ENCODE measurements around the gene GJB5.

Gene GJB5

GRCh38 chr1:34777519-34778321 lies 22.9 kb downstream of the GJB5 start:
- DNase-seq: no peak

GRCh38 chr1:34778381-34778780 lies 23.5 kb downstream of the GJB5 start:
- no peak for DNase-seq

GRCh38 chr1:34779005-34779404 lies 24.2 kb downstream of the GJB5 start:
- no peak for DNase-seq

GRCh38 chr1:34779526-34779925 lies 24.7 kb downstream of the GJB5 start:
- no peak for DNase-seq

- DNase-seq: no peak
These were observed 25.1 kb downstream of the GJB5 start for GRCh38 chr1:34779962-34780361.

GRCh38 chr1:34780528-34780927 lies 25.7 kb downstream of the GJB5 start:
- DNase-seq: no peak

GRCh38 chr1:34781071-34781843 lies 26.4 kb downstream of the GJB5 start, which contains the start of gene GJB3:
TSS of gene GJB3 (plus strand) at chr1:34781214. CDS start at chr1:34784763, 3,549 bp downstream.
- DNase-seq: no peak

- no peak for DNase-seq
These were observed 27.1 kb downstream of the GJB5 start for GRCh38 chr1:34781844-34782391.

- DNase-seq: no peak
These were observed 29.9 kb downstream of the GJB5 start for GRCh38 chr1:34784751-34785221.

- no peak for DNase-seq
These were observed 30.5 kb downstream of the GJB5 start for GRCh38 chr1:34785231-34785874.

- no peak for DNase-seq
These were observed 31.1 kb downstream of the GJB5 start for GRCh38 chr1:34785875-34786470.

- peak; percentile 29 for DNase-seq
These were observed 31.9 kb downstream of the GJB5 start for GRCh38 chr1:34786521-34787325.

- DNase-seq: no peak
These were observed 32.9 kb downstream of the GJB5 start for GRCh38 chr1:34787461-34788420.

GRCh38 chr1:34790985-34791384 lies 36.1 kb downstream of the GJB5 start:
- DNase-seq: no peak

GRCh38 chr1:34792424-34792823 lies 37.6 kb downstream of the GJB5 start:
- DNase-seq: no peak

GRCh38 chr1:34792868-34793727 lies 38.3 kb downstream of the GJB5 start, which contains the start of gene GJA4:
TSS of gene GJA4 (plus strand) at chr1:34792999. CDS start at chr1:34794214, 1,215 bp downstream.
- DNase-seq: no peak

- DNase-seq: no peak
These were observed 39.3 kb downstream of the GJB5 start for GRCh38 chr1:34794001-34794789.

- no peak for DNase-seq
These were observed 39.9 kb downstream of the GJB5 start for GRCh38 chr1:34794790-34795180.

GRCh38 chr1:34795916-34796315 lies 41.1 kb downstream of the GJB5 start:
- no peak for DNase-seq

All from activated effector memory CD4-positive, alpha-beta T cell treated with Interleukin-2 at 50 U/mL for 16 hours (primary cell).